ENCODE data around the gene EPHB1.

DNA sequence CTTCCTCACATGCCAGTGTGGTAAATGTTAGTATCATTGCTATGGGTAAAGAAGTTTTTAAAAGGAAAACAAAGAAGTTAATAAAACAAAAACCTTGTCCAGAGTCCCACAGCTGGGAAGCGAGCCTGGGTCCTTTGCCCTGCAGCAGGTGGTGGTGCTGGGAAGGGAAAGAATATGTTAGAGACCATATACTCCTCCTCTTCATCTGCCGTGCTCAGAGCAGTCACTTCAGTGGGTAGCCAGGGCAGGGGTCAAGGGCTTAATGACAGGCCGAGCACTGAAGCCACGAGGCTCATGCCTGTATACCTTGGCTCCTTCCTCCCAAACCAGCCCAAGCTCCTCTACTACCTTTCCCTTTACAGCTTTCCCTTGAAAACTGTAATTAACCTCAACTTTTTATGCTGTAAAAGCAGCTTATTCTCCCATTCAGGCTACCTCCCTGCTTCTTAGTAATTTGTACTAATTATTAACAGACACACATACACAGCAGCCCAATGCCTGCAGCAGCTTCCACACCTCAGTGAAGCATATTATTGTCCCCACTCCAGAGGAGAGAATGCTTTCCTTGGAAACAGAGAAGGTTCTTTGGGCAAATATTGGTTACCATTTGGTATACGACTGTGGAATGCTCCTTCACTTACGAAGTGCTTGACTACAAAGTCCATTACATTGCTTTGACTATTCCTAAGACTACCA is 362.1 kb downstream of the EPHB1 start:
- TF ChIP-seq, protein P1, sequence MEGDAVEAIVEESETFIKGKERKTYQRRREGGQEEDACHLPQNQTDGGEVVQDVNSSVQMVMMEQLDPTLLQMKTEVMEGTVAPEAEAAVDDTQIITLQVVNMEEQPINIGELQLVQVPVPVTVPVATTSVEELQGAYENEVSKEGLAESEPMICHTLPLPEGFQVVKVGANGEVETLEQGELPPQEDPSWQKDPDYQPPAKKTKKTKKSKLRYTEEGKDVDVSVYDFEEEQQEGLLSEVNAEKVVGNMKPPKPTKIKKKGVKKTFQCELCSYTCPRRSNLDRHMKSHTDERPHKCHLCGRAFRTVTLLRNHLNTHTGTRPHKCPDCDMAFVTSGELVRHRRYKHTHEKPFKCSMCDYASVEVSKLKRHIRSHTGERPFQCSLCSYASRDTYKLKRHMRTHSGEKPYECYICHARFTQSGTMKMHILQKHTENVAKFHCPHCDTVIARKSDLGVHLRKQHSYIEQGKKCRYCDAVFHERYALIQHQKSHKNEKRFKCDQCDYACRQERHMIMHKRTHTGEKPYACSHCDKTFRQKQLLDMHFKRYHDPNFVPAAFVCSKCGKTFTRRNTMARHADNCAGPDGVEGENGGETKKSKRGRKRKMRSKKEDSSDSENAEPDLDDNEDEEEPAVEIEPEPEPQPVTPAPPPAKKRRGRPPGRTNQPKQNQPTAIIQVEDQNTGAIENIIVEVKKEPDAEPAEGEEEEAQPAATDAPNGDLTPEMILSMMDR (IDR thresholded peaks at IDR 0.05): no peak
- no peak for TF ChIP-seq POLR2A (IDR thresholded peaks at IDR 0.05)
